HG02588 (cell line): ENCODE data around the gene MS4A8.
"Not testable (repeated sequence)": the region's sequence is repeated elsewhere in the genome, so short reads cannot be mapped to it uniquely, and the experiment has no call there.

Experiments used
- ATAC-seq: cut with Tn5 transposase; IDR thresholded peaks from one replicate; pipeline ENCODE4 v1.9.1; 2021; ENCODE audit warnings: mild to moderate bottlenecking, moderate library complexity; ENCODE audit not compliant: unreplicated experiment

The MS4A8 gene

GRCh38 chr11:60699284-60699691 lies at the start of gene MS4A8:
Gene MS4A8, plus strand, starts transcription at chr11:60699612. Its CDS starts 1,249 bp downstream, at chr11:60700861.
- ATAC-seq = no peak

GRCh38 chr11:60657888-60658287 lies 41.5 kb upstream of the MS4A8 start:
- ATAC-seq = no peak

GRCh38 chr11:60658409-60658808 lies 41.0 kb upstream of the MS4A8 start:
- ATAC-seq = no peak

GRCh38 chr11:60672255-60672654 lies 27.2 kb upstream of the MS4A8 start:
- ATAC-seq = no peak

- not testable (repeated sequence) for ATAC-seq
These were observed 21.2 kb upstream of the MS4A8 start for GRCh38 chr11:60678231-60678630.

GRCh38 chr11:60679879-60680278 lies 19.5 kb upstream of the MS4A8 start:
- ATAC-seq = no peak

GRCh38 chr11:60680455-60681119 lies 18.8 kb upstream of the MS4A8 start:
- no peak for ATAC-seq

- ATAC-seq = not testable (repeated sequence)
These were observed 14.9 kb upstream of the MS4A8 start for GRCh38 chr11:60684541-60684848.

GRCh38 chr11:60691661-60692060 lies 7.8 kb upstream of the MS4A8 start:
- no peak for ATAC-seq

- ATAC-seq = no peak
These were observed 524 bp downstream of the MS4A8 start for GRCh38 chr11:60699936-60700335.

- ATAC-seq = no peak
These were observed 1.5 kb downstream of the MS4A8 start for GRCh38 chr11:60700689-60701468.

GRCh38 chr11:60701469-60701818 lies 2.0 kb downstream of the MS4A8 start:
- no peak for ATAC-seq

GRCh38 chr11:60703374-60703773 lies 4.0 kb downstream of the MS4A8 start:
- no peak for ATAC-seq

- no peak for ATAC-seq
These were observed 6.5 kb downstream of the MS4A8 start for GRCh38 chr11:60705895-60706294.

- ATAC-seq = no peak
These were observed 7.5 kb downstream of the MS4A8 start for GRCh38 chr11:60706931-60707330.

GRCh38 chr11:60710482-60710881 lies 11.1 kb downstream of the MS4A8 start:
- ATAC-seq = no peak

- no peak for ATAC-seq
These were observed 11.9 kb downstream of the MS4A8 start for GRCh38 chr11:60711276-60711675.

- not testable (repeated sequence) for ATAC-seq
These were observed 14.0 kb downstream of the MS4A8 start for GRCh38 chr11:60713423-60713822.

- ATAC-seq = no peak
These were observed 18.5 kb downstream of the MS4A8 start for GRCh38 chr11:60717956-60718355.

GRCh38 chr11:60718524-60719316 lies 19.3 kb downstream of the MS4A8 start:
- ATAC-seq = no peak

GRCh38 chr11:60719391-60719790 lies 20.0 kb downstream of the MS4A8 start:
- no peak for ATAC-seq

- ATAC-seq = no peak
These were observed 21.0 kb downstream of the MS4A8 start for GRCh38 chr11:60720460-60720859.
